GM10266 (cell line): ENCODE results near the gene AKT3.

Experiments
- DNase-seq: peaks from one replicate; pipeline ENCODE4 v3.0.0; 2012; ENCODE audit errors: extremely low spot score
- TF ChIP-seq, protein P1 (sequence below): IDR thresholded peaks from 2 replicates; pipeline ENCODE4 v1.5.1; 2012; ENCODE audit warnings: mild to moderate bottlenecking, low read depth; ENCODE audit not compliant: control insufficient read depth, insufficient read depth; ENCODE audit errors: missing control alignments

Gene AKT3

DNA sequence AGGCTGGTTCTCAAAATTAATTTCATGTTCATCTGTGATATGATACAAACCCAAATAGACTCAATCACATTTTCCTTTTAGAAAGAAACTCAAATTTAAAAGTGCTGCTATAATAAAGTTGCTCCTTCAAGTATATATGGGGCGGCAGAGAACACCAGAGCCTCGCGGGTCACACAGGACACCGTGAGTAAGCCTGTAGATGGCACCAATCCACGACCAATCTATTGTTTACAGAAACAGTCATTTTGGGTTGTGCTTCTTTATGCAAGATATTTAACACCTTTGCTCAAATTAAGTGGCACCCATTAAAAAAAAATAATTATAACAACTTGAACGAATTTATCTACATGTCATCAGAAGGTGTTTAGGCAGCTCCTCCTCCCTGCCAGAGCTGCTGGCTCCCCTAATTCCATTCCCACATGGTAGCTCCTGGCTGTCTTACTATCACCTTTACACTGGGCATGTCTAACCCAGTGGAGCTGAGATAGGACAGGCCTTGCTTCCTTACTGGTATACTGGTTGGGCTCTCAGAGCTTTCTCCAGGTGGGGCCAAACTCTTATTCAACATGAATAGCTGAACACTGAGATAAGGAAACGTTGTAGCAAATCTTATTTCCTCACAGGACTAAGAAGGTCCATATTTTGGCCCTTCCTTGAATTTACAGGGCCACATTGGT, 307.2 kb downstream of the AKT3 start:
- no peak for DNase-seq
- TF ChIP-seq, protein P1, sequence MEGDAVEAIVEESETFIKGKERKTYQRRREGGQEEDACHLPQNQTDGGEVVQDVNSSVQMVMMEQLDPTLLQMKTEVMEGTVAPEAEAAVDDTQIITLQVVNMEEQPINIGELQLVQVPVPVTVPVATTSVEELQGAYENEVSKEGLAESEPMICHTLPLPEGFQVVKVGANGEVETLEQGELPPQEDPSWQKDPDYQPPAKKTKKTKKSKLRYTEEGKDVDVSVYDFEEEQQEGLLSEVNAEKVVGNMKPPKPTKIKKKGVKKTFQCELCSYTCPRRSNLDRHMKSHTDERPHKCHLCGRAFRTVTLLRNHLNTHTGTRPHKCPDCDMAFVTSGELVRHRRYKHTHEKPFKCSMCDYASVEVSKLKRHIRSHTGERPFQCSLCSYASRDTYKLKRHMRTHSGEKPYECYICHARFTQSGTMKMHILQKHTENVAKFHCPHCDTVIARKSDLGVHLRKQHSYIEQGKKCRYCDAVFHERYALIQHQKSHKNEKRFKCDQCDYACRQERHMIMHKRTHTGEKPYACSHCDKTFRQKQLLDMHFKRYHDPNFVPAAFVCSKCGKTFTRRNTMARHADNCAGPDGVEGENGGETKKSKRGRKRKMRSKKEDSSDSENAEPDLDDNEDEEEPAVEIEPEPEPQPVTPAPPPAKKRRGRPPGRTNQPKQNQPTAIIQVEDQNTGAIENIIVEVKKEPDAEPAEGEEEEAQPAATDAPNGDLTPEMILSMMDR = no peak

GRCh38 chr1:243539636-243540035, 310.4 kb downstream of the AKT3 start:
- TF ChIP-seq, protein P1 = no peak

GRCh38 chr1:243535014-243535413, 315.0 kb downstream of the AKT3 start:
- DNase-seq = no peak
- TF ChIP-seq, protein P1 = no peak

More at GRCh38 chr1:243539636-243540035, 310.4 kb downstream of the AKT3 start:
- DNase-seq = no peak

GRCh38 chr1:243529512-243529911, 320.5 kb downstream of the AKT3 start:
- TF ChIP-seq, protein P1 = no peak
- no peak for DNase-seq

DNA sequence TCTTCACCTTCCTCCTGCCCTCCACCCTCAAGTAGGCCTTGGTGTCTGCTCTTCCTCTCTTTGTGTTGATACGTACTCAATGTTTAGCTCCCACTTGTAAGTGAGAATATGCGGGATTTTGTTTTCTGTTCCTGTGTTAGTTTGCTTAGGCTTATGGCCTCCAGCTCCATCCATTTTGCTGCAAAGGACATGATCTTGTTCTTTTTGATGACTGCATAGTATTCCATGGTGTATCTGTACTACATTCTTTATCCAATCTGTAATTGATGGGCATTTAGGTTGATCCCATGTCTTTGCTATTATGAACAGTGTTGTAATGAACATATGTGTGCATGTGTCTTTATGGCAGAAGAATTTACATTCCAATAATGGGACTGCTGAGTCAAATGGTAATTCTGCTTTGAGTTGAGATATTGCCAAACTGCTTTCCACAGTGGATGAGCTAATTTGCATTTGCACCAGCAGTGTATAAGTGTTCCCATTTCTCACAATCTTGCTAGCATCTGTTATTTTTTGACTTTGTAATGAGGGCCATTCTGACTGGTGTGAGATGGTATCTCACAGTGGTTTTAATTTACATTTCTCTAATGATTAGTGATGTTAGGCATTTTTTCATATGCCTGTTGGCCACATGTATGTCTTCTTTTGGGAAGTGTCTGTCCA, 321.5 kb downstream of the AKT3 start:
- TF ChIP-seq, protein P1 = no peak
- DNase-seq = no peak

- no peak for DNase-seq
- TF ChIP-seq, protein P1 = no peak
These were observed 323.9 kb downstream of the AKT3 start for GRCh38 chr1:243526180-243526579.

DNA sequence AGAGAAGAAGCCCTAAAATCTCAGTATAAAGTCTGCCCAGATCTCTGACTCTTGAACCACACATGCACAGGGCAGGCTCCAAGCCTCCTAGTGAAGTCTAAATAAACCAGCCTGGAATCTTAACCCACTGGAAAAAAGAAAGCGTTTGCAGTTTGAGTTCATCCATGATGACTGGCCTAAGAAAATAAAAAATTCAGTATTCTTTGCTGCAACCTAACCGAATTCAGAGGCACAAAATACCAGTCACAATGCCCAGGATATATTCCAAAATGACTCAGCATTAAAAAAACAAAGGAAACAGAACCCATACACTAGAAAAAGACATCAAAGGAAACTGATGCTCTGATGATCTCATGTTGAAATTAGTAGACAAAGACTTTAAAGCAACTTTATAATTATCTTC, 325.0 kb downstream of the AKT3 start:
- no peak for DNase-seq

More for the DNA sequence above, 325.0 kb downstream of the AKT3 start:
- TF ChIP-seq, protein P1 = no peak
